Stimulated activated naive CD4-positive, alpha-beta T cell (primary cell): ENCODE results near the gene CRACR2B.

Experiments
- DNase-seq, 6 experiments: peaks; one replicate each; lab custom pipeline; 2025; lab: John Stamatoyannopoulos, UW

CRACR2B gene

GRCh38 chr11:854601-855329, 27.0 kb downstream of the CRACR2B start:
- no peak for DNase-seq

GRCh38 chr11:855330-855674, 27.6 kb downstream of the CRACR2B start:
- DNase-seq: no peak

DNA sequence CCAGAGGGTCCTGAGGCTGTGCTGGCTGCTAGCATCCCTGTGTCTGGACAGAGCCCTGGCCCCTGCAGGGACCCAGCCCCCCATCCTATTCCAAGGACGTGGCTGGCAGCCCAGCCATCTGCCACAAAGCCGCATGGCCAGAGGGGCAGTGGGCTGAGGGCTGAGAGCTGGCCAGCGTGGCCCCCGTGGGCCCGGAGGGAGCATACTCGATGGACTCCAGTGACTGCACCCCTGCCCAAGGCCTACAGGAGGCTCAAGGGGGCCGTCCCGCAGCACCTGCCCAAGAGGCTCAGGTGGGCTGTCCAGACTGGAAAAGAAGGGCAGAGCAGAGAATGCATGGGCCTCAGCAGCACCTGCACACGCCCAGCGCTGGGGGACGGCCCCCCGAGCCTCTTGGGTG, 28.1 kb downstream of the CRACR2B start:
- DNase-seq: no peak

DNA sequence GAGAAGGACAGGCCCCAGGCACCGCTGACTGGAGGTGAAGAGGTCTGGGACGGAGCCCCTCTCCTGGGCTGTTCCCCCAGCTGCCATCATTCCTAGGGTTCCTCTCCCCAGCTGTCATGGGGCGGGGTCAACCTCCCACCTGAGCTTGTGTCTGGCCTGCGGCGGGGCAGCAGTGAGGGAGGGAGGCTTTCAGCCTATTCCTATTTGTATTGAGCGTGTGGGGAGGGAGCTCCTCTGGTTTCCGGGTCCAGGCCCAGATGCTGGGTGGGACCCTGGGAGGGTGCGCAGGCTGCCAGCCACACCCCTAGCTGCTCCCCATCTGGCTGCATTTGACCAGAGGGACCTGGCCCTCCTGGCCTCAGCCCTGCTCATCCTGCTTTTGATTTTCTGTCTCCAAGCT, 28.7 kb downstream of the CRACR2B start:
- no peak for DNase-seq

GRCh38 chr11:858053-858761, 30.5 kb downstream of the CRACR2B start:
- DNase-seq: no peak

- DNase-seq: no peak
These were observed 31.1 kb downstream of the CRACR2B start for GRCh38 chr11:858762-859339.

DNA sequence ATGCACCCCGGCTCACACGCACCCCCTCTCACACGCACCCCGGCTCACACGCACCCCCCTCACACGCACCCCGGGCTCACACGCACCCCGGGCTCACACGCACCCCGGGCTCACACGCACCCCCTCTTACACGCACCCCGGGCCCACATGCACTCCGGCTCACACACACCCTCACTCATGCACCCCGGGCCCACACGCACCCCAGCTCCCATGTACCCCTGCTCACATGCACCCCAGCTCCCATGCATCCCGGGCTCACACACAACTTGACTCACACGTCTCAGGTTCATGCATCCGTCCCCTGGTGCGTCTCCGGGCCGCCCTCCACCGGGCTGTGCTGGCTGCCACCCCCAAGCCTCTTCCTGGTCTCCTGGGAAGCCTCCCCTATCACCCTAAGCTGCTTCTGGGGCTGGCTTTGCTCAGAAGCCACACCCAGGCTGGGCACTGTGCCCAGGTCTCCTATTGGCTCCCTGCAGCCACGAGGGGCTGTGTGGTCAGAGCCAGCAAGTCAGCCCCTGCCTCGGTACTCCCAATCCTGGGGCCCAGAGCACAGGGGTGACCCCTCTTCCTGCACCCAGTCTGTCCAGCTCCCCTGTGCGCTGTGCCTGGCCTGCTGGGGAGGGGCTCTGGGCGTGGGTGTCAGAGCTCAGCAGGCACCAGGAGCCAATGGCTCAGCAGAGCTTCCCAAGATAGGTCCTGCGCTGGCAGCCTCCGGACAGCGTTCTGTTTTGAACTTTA, 31.8 kb downstream of the CRACR2B start:
- DNase-seq: no peak

GRCh38 chr11:860234-861104, 32.8 kb downstream of the CRACR2B start:
- DNase-seq: no peak

DNA sequence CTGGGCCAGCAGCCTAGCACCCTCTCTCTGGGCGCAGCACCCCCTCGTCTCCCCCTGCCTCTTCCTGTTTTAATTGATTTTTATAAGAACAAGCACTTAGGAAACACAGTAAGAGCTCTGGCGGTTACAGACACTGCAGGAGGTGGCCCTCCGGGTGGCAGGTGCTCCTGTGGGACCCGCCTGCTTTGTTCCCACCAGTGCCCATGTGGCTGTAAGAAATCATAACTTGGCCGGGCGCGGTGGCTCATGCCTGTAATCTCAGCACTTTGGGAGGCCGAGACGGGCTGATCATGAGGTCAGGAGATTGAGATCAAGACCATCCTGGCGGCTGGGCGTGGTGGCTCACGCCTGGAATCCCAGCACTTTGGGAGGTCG, 33.4 kb downstream of the CRACR2B start:
- DNase-seq: no peak

- DNase-seq: no peak
These were observed 34.5 kb downstream of the CRACR2B start for GRCh38 chr11:862081-862661.

DNA sequence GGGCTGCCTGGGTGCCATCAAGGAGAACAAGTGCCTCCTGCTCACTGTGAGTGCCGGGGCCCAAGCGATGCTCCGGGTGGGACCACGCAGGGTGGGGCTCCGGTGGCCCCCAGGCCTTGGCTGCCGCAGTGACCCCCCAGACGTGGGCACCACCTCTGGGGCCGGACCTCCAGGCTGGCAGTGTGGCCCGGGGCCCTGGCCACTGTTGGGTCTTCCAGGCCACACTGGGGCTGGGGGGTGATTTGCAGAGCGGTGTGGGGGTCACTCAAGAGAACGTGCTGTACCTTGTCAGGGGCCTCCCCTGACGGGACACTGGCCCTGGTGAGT, 34.9 kb downstream of the CRACR2B start:
- no peak for DNase-seq

DNA sequence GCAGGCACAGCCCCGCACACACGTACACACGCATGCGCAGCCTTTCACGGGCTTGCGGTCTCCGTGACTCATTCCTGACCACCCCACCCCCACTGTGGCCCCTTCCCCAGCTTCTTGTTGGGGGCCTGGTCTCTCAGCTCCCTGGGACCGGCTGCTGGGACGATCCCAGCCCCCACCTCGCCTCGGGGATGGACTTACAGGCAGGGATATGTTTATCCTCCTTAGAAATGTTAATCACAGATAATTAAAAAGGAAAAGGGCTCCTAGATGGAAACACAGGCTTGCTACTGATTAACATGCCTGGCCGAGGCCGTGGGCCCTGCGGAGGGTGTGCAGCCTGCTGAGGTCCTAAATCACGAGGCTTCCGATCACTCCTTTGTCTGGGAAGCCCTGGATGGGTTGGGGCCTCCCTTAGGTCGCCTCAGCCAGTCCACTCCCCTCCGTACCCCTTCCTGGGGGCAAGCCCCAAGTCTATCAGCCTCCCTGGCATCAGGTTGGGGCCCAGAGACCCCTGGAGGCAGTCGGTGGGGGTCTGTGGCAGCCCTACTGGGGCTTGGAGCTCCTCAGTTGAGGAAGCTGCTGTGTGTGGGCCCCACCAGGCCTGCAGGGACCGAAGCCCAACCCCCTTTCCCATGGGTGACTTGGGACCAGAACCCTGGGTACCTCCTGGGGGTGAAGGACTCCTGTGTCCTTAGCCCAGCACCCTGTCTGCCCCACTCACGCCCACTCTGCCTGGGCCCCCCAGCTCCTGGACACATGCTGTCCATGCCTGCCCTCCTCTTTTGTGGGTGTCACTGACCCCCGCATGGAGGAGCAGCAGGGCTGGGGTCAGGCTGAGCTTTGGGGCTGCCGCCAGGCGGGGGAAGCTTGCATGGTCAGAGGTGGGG, 35.5 kb downstream of the CRACR2B start:
- DNase-seq: no peak

- DNase-seq: no peak
These were observed 36.5 kb downstream of the CRACR2B start for GRCh38 chr11:863910-864827.

- DNase-seq: no peak
These were observed 37.2 kb downstream of the CRACR2B start for GRCh38 chr11:864898-865297.

- DNase-seq: no peak
These were observed 38.0 kb downstream of the CRACR2B start for GRCh38 chr11:865462-866430.

DNA sequence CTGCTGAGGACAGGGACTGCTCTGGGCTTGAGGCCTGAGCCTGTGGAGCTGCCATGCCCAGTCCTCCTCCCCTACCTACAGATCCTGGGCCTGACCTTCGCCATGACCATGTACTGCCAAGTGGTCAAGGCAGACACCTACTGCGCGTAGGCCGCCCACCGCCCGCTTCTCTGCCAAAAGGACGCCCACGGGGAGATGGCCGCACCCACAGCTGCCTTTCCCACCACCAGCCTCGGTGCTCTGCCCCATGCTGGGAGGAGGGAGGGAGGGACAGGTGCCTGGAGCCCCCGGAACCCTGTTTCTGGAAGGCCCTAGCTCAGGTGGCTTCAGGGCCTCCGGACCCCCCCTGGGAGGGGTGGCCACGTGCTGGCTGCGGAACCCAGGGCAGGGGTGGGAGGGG, 38.8 kb downstream of the CRACR2B start:
- no peak for DNase-seq

DNA sequence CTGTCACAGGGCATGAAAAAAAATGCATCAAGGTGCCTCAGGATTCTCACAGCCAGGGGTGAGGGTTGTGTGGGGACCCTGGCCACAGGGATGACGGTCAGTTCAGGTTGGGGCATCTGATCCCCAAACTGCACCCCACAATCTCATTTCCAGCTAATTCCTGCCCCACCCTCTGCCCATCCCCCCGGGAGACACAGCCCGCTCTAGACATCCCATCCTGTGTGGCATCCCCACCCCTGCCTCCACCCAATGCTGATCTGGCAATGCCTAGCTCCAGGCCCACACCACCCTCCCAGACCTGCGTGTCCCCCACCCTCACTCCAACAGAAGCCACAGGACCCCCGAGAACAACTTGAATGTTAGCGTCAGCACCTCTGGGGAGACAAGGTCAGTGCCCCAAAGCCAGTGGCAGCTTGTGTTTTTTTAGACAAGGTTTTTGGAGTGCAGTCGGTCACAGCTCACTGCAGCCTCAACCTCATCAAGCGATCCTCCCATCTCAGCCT, 40.2 kb downstream of the CRACR2B start:
- DNase-seq: no peak

DNA sequence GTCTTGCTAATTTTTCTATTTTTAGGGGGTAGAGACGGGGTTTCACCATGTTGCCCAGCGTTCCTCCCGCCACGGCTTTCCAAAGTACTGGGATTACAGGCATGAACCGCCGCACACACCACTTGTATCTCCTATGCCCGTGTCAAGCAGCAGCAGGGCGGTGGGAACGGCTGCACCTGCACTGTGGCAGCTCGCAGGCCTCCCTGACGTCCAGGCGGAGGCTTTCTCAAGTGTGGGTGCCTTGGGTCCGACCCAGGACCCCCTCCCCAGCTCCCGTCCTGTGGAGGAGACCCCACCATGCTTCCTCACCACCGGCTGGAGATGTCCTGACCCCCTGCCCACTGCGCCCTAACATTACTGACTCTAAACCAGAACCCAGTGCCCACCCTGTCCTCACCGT, 40.7 kb downstream of the CRACR2B start:
- DNase-seq: no peak
